Left lung (tissue), 10 donors: ENCODE results near the gene PFKM. TPM values are rescaled to one million over a fixed set of nuclear protein-coding genes. Genes with fewer than 3 reads are reported as not detected.

Experiments used
- ATAC-seq: fragments of 200-7000 bp; cut with Tn5 transposase; one replicate; pipeline ENCODE4 v1.9.1; 2020; ENCODE audit warnings: moderate library complexity
- DNase-seq, 4 donors: peaks; one replicate each; pipeline ENCODE4 v3.0.0-alpha.2; 2013 to 2020
- H3K27ac ChIP-seq, 2 donors: fragments of 200-600 bp; sonication (generic) in 1 of 2; one replicate each; pipeline versions ENCODE4 v1.5.0 to v1.8.0; 2020 to 2021
- H3K27me3 ChIP-seq, 2 donors: fragments of 200-600 bp; sonication (generic) in 1 of 2; one replicate each; pipeline versions ENCODE4 v1.5.0 to v1.8.0; 2020 to 2021
- H3K36me3 ChIP-seq, 2 donors: fragments of 200-600 bp; sonication (generic) in 1 of 2; one replicate each; pipeline versions ENCODE4 v1.5.0 to v1.8.0; 2020 to 2021
- H3K4me1 ChIP-seq, 2 donors: fragments of 200-600 bp; one replicate each; pipeline ENCODE4 v1.8.0; 2021
- H3K4me3 ChIP-seq, 2 donors: fragments of 200-600 bp; sonication (generic) in 1 of 2; one replicate each; pipeline versions ENCODE4 v1.5.0 to v1.8.0; 2020 to 2021; ENCODE audit warnings: mild to moderate bottlenecking in 1 of 2
- H3K9me3 ChIP-seq, 2 donors: fragments of 200-600 bp; sonication (generic) in 1 of 2; one replicate each; pipeline versions ENCODE4 v1.5.0 to v1.8.0; 2020 to 2021
- intact Hi-C, 2 donors: fragments of 100-400 bp; cut with DNase I; formaldehyde crosslinking; loops; one replicate each; pipeline versions ENCODE4 v1.11.2 to v1.14.2; 2022
- polyA plus RNA-seq, 6 donors: library from polyadenylated mRNA; unstranded; fragments of 120-200 nt; gene quantifications; one replicate each; pipeline ENCODE4 v1.2.1, GENCODE V29; 2013; ENCODE audit not compliant: insufficient read length in 6 of 6
- total RNA-seq, 2 donors: library from RNA; stranded (reverse); fragmentation: NEBNext Ultra II Directional; extraction: Animal tissue kit (Norgen Biotek cat#: 25700); gene quantifications; one replicate each; pipeline ENCODE4 v1.2.1, GENCODE V29; 2021
- TF ChIP-seq, protein P1 (sequence below), 2 donors: fragments of 200-600 bp; sonication (generic) in 1 of 2; IDR thresholded peaks; one replicate each; pipeline versions ENCODE4 v1.5.0 to v1.8.0; 2021; ENCODE audit warnings: antibody characterized with exemption in 2 of 2
- donor health status: DM: no; HTN: yes; CAD: no.
- donor health status: DM: no; HTN: no; CAD: no.

PFKM gene
- total and polyA plus RNA-seq, 8 donors, result 52.3 to 97.9 (median 73.2) TPM

- H3K9me3 ChIP-seq, result no peaks in the 10 kb centered on the region
- ATAC-seq (no peak), DNase-seq (no peak)
- H3K36me3 ChIP-seq, result no peaks in the 10 kb centered on the region
- intact Hi-C loops, result no loop called here
- H3K4me3 ChIP-seq, result peak overlapping the region in 1 of 2 donors; percentile 71
- H3K4me1 ChIP-seq, result peaks cover 7 to 21% of the 10 kb centered on the region in 2 donors
- TF ChIP-seq, protein P1, sequence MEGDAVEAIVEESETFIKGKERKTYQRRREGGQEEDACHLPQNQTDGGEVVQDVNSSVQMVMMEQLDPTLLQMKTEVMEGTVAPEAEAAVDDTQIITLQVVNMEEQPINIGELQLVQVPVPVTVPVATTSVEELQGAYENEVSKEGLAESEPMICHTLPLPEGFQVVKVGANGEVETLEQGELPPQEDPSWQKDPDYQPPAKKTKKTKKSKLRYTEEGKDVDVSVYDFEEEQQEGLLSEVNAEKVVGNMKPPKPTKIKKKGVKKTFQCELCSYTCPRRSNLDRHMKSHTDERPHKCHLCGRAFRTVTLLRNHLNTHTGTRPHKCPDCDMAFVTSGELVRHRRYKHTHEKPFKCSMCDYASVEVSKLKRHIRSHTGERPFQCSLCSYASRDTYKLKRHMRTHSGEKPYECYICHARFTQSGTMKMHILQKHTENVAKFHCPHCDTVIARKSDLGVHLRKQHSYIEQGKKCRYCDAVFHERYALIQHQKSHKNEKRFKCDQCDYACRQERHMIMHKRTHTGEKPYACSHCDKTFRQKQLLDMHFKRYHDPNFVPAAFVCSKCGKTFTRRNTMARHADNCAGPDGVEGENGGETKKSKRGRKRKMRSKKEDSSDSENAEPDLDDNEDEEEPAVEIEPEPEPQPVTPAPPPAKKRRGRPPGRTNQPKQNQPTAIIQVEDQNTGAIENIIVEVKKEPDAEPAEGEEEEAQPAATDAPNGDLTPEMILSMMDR (IDR thresholded peaks at IDR 0.05), result no peak
- peaks cover 25 to 67% of the 10 kb centered on the region in 2 donors for H3K27me3 ChIP-seq
- H3K27ac ChIP-seq, result no peak overlapping the region
These were observed 65.4 kb downstream of the PFKM start for GRCh38 chr12:48184549-48184922.

GRCh38 chr12:48185181-48185919, 66.2 kb downstream of the PFKM start:
- Histone ChIP-seq H3K9me3 (no peaks in the 10 kb centered on the region), H3K27me3 (peaks cover 25 to 64% of the 10 kb centered on the region in 2 donors), H3K4me3 (no peak overlapping the region), H3K36me3 (no peaks in the 10 kb centered on the region), H3K4me1 (peaks cover 7 to 21% of the 10 kb centered on the region in 2 donors), H3K27ac (no peak overlapping the region)
- TF ChIP-seq, protein P1 (IDR thresholded peaks at IDR 0.05), result no peak
- intact Hi-C loops, result no loop called here
- DNase-seq, result no peak
- ATAC-seq, result no peak

DNA sequence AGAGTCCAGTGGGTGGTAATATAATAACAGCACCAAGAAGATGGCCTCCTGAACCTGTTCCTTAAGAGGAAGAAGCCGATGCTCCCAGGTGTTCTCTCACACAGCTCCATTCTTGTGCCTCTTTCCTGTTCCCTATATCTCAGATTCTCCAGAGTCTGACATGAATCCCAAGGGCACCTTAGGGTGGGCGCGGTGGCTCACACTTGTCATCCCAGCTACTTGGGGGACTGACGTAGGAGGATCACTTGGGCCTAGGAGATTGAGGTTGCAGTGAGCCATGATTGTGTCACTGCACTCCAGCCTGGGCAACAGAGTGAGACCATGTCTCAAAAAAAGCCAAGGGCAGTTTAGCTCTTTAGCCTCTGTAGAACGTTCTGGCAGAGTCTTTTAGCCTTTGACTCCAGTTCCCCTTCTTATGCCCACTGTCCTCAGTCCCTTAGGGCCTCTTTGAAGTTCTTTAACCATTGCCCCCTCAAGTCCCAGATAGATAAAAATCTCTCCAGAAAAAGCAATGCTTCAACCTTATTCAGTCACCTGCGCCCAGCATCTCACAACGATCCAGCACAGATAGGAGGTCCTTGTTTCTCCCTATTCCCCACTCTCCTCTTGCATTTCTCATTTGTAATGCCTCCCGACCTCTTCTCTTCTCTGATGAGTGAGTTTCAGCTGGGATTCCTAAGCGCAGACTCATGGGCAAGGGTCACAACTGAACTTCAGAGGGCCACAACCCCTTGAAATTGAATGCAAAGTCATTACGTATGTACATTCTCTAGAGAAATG, 68.9 kb downstream of the PFKM start:
- intact Hi-C loops, result no loop called here
- Histone ChIP-seq H3K36me3 (no peaks in the 10 kb centered on the region), H3K27me3 (peaks cover 22 to 36% of the 10 kb centered on the region in 2 donors), H3K4me1 (peaks cover under 1 to 14% of the 10 kb centered on the region in 2 donors), H3K9me3 (no peaks in the 10 kb centered on the region), H3K27ac (no peak overlapping the region), H3K4me3 (no peak overlapping the region)
- DNase-seq, result no peak
- ATAC-seq, result no peak
- TF ChIP-seq, protein P1 (IDR thresholded peaks at IDR 0.05), result no peak

DNA sequence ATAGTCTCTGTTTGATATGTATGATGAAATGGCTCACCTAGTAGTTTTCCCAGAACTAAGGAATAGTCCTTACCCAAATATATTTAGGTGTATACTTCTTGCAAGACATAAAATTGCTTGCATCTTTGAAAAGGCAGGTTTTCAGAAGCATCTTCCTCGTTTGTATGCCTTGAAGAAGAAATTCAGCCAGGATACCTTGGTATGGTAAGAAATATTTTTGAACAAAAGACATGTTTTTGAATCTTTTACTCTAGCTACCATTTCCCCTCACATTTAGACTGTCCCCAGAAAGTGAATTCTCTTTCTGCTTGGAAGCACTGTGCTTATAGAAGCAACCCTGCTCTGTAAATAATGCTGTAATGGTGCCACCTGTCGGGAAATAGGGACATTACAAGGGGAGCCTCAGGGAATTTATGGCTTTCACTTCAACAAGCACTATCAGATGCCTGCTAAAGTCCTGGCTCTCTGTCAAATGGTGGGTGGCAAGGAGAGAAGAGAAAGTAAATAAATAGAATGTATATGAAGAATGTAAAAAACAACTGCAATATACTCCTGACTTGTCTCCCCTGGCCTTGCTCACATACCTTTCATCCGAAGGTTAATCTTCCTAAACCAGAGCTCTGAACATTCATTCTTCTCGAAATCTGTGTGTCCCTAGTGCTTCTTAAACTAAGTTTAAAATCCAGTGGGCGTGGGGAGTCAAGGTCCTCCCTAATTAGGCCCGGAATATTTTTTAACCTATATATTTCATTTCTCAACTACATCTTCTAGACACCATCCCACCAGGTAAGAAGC, 70.4 kb downstream of the PFKM start:
- DNase-seq, result peak in 2 of 4 donors; percentile 62 to 76
- TF ChIP-seq, protein P1 (IDR thresholded peaks at IDR 0.05), result peak; percentile 79 to 87
- H3K4me3 ChIP-seq, result no peak overlapping the region
- no peaks in the 10 kb centered on the region for H3K36me3 ChIP-seq
- H3K27ac ChIP-seq, result no peak overlapping the region
- intact Hi-C loops, result no loop called here
- peaks cover 0 to 4% of the 10 kb centered on the region in 2 donors for H3K4me1 ChIP-seq
- H3K9me3 ChIP-seq, result no peaks in the 10 kb centered on the region
- H3K27me3 ChIP-seq, result peaks cover 11 to 22% of the 10 kb centered on the region in 2 donors
- peak; percentile 83 for ATAC-seq
